Heart left ventricle (tissue), 13 donors: ENCODE data around the gene SAP30.

Source experiments
- POLR2A ChIP-seq, 2 donors: fragments of 450-650 bp; IDR thresholded peaks; one replicate each; pipeline ENCODE4 v1.6.1; 2017; ENCODE audit warnings: antibody characterized with exemption in 2 of 2, mild to moderate bottlenecking in 2 of 2, moderate library complexity in 2 of 2
- TF ChIP-seq, protein P1 (sequence below), 12 donors: fragments of 200-600 bp; sonication (generic) in 4 of 12; IDR thresholded peaks; one replicate each; pipeline versions ENCODE4 v1.5.0 to v1.8.0; 2018 to 2022; ENCODE audit warnings: antibody characterized with exemption in 12 of 12, mild to moderate bottlenecking in 5 of 12
- donor health status: ischemic (EF 13 %, LVEDD 7.1; RV severe dilation, severe dysfunction).
- donor health status: DM: no; HTN: yes; CAD: no.
- donor health status: DM: no; HTN: no; CAD: no.
- donor health status: ischemic (EF 25% LVEDD 6.9; RV normal size, moderate dysfunction).
- donor health status: ischemic (EF 25% LVEDD 5.7; RV mildly dilated, moderate dysfunction).
- donor health status: ischemic (EF 35%, LVEDD 5.7; RV mildly dilated, moderate dysfunction).
- donor health status: nonischemic (EF 11% LVEDD 7.7; RV severe dilation, severe dysfunction).
- donor health status: DM: yes; HTN: yes; CAD: no.
- donor health status: PGD.
- donor health status: ischemic (EF 29% LVEDD 5.4; RV normal size, mild dysfunction).
- donor health status: nonischemic (EF 23%, LVEDD 6.1; RV moderate dilation, normal function).

DNA sequence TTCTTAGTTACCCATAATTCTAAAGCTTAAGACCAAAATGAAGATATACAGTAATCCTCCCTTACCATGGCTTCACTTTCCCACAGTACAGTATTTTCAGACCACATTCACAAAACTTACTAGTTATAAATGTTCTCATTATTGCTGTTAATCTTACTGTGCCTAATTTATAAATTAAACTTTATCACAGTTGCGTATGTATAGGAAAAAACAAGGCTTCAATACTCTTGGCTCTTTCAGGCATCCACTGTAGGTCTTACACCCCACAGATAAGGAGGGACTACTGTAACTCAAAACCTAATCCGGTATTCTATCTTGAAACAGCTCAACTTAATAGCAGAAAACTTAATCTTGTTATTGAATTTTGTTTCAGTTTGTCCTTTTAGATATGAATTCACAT lies 40.2 kb upstream of the SAP30 start:
- TF ChIP-seq, protein P1, sequence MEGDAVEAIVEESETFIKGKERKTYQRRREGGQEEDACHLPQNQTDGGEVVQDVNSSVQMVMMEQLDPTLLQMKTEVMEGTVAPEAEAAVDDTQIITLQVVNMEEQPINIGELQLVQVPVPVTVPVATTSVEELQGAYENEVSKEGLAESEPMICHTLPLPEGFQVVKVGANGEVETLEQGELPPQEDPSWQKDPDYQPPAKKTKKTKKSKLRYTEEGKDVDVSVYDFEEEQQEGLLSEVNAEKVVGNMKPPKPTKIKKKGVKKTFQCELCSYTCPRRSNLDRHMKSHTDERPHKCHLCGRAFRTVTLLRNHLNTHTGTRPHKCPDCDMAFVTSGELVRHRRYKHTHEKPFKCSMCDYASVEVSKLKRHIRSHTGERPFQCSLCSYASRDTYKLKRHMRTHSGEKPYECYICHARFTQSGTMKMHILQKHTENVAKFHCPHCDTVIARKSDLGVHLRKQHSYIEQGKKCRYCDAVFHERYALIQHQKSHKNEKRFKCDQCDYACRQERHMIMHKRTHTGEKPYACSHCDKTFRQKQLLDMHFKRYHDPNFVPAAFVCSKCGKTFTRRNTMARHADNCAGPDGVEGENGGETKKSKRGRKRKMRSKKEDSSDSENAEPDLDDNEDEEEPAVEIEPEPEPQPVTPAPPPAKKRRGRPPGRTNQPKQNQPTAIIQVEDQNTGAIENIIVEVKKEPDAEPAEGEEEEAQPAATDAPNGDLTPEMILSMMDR (IDR thresholded peaks at IDR 0.05) = no peak
- no peak for TF ChIP-seq POLR2A (IDR thresholded peaks at IDR 0.05)
